GM18907 (cell line): Measurements from ENCODE around the gene SRGAP1.

Source experiments
- ATAC-seq: cut with Tn5 transposase; IDR thresholded peaks from one replicate; pipeline ENCODE4 v1.9.1; 2021; ENCODE audit warnings: mild to moderate bottlenecking, moderate library complexity; ENCODE audit not compliant: unreplicated experiment

SRGAP1 gene

GRCh38 chr12:63958876-63959580 lies 114.5 kb downstream of the SRGAP1 start:
- no peak for ATAC-seq

- ATAC-seq: no peak
Measured at GRCh38 chr12:63961048-63961447, 116.5 kb downstream of the SRGAP1 start.

- ATAC-seq: no peak
Measured at GRCh38 chr12:63961543-63961942, 117.0 kb downstream of the SRGAP1 start.

DNA sequence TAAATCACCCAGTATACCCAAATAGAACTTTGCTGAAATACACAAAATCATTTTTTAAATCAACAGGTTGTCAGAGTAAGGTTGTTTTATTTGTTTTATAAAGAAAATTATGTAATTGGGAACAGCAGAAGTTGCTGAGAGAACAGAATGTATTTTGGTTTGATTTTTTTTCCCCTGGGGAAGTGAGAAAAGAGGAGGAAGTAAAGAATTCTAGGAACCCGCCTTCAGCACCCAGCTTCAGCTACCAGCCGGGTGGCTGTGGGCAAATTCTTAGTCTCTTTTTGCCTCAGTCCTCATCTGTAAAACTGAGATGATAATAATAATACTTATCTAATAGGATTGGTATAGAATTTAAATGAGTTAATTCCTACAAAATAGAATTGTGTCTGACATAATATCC lies 119.4 kb downstream of the SRGAP1 start:
- no peak for ATAC-seq

GRCh38 chr12:63964301-63964700 lies 119.8 kb downstream of the SRGAP1 start:
- ATAC-seq: no peak

- ATAC-seq: no peak
Measured at GRCh38 chr12:63965936-63966605, 121.6 kb downstream of the SRGAP1 start.

DNA sequence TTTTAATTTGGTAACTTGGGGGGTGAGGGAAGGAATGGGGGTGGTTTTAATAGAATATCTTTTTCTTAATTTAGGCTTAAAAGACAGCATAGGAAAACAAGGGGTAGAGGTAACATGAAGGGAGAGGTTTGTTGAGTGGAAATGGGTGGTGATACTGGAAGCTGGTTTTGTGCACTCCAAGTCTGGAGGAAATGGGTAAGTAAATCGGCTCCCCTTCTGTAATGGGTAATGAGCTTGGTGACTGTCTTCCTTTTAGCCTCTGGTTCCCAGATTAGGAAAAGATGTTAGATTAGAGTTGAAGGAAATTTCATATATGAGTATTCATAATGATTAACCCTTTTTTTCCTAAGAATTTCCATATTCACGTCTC lies 122.1 kb downstream of the SRGAP1 start:
- ATAC-seq: no peak

DNA sequence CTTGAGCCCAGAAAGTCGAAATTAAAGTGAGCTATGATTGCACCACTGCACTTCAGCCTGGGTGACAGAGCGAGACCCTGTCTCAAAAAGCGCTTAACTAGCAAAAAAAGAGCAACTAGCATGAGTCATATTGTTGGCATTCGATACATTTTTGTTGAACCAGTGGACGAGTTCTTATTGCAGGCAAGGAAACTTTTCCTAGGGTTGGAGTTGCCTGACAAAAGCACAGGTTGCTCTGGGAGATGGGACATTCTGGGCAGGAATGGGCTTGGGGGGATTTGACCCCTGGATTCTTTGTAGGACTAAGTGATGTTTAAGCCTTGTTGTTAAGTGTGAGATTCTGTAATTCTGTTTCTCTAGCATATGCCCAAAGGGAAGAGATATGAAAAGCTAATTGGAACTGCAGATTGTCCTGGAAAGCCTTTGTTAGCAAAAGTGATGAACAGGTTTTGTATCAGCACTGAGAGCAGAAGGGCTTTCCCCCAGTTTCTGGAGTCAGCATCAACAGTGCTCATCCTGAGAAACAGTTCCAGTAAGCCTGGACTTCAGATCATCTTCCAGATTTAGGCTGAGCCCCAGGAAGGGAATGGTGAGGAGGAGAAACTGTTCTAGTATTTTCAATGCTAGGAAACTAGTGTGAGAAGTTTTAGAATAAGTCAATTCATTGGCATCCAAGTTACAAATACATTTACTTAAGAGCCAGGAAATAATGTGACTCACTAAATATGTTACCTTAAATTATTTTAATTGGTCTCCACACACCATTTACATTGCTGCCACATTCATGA lies 123.1 kb downstream of the SRGAP1 start:
- no peak for ATAC-seq

- no peak for ATAC-seq
Measured at GRCh38 chr12:63968673-63969072, 124.2 kb downstream of the SRGAP1 start.

DNA sequence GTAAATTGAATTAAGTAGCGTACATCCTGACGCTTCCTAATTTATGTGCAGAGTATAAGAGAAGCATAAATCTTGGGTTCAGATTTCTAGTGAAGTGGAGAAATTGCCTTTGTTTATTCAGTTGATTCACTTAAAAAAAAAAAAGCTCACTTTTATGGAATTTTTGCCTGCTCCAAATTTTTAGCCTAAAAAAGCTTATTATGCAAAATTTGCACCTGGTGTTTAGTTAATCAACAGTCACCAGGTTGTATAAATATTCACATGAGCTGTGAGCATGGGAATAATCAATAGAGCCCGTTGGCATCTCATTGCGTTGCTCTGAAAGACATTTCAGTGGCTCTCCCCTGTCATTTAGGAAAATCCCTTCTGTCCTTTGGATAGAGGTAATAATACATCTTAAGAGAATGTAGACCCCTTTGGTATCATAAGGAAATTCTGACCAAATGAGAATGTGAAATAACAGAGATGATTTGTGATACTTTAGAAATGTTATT lies 132.4 kb downstream of the SRGAP1 start:
- ATAC-seq: no peak

GRCh38 chr12:63977441-63977840 lies 132.9 kb downstream of the SRGAP1 start:
- ATAC-seq: no peak

DNA sequence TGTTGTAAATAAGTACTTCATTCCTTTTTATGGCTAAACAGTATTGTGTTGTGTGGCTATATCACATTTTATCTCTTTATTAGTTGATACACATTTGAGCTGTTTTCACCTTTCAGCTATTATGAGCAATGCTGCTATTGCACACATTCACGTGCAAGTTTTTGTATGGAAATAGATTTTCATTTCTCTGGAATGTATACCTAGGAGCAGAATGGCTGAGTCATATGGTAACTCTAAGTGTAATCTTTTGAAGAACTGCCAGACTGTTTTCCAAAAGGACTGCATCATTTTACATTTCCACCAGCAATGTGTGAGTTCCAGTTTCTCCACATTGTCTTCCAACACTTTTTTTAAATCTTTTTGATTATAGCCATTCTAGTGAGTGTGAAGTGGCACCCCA lies 134.0 kb downstream of the SRGAP1 start:
- no peak for ATAC-seq

- ATAC-seq: no peak
Measured at GRCh38 chr12:63980211-63980610, 135.7 kb downstream of the SRGAP1 start.

GRCh38 chr12:63981343-63981742 lies 136.8 kb downstream of the SRGAP1 start:
- ATAC-seq: no peak

DNA sequence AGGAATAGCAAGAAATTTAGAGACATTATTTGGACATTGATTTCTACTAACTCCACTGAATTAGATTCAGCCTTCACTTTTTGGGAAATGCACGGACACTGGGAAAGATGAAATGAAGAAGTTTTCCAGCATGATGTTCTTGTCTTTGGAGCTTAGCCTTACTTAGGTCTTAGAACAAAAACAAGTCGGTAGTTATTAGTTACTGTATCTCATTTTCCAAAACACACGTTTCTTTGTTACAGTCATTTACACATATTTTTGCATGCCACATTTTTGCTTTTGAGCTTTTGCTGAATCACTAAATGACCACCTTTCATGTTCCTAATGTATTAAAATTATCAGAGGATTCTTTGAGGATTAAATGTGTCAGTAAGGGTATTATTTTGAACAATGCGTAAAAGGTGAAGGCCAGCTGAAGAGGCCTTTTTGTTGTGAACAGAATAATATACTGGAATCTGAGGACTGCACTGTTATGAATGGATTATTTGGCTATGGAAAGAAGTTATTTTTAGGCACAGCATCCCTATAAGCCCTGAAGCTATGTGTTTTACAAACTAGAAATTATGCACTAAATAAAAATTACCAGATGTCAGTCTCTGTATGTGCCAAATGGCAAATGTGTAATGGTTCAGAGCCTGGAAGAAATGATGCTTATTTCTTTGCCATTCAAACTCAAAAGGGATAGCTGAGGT lies 138.2 kb downstream of the SRGAP1 start:
- ATAC-seq: no peak

DNA sequence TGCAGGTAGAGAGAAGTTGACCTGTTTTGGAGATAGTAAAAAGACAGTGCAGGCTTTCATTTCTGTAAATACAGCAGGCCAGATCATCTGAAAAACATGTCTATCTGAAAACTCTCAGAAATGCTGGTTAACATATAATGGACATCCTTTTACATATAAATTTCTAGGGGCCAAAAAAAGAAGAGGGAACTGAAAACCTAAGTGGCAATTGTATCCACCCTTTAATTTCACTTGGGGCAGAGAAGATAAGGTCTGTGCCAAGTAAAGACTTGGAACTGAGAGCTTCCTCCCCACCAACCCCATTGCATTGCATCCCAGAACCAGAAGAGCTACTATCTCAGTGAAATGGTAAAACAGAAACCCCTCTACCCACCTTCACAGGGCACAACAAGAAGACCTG lies 141.0 kb downstream of the SRGAP1 start:
- ATAC-seq: peak; percentile 52

- no peak for ATAC-seq
Measured at GRCh38 chr12:63985945-63986344, 141.4 kb downstream of the SRGAP1 start.

DNA sequence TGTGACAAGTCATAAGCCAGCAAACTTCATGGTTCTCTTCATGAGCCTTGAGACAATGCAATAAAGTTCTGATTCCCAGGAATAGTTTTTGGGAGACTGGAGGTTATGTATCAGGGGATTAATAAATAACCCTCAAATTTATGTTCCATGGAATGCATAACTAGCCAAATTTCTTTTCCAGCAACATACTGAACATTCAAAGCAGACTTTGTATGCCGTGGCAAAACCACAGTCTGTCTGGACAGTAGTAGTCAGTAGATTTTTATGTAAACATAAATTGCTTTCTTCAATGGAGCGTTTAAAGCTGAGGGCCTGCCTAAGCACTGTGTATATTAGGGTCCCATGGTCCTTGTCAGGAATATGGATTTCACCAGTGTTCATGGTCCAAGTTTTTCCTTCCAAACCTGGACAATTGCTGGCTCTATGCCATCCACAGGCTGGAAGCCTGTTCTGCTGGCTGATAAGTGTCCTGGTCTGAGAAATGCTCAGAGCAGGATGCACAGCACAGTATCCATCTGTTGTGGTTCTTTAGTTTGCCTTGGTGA lies 144.9 kb downstream of the SRGAP1 start:
- ATAC-seq: no peak

- ATAC-seq: no peak
Measured at GRCh38 chr12:63990828-63991547, 146.5 kb downstream of the SRGAP1 start.

DNA sequence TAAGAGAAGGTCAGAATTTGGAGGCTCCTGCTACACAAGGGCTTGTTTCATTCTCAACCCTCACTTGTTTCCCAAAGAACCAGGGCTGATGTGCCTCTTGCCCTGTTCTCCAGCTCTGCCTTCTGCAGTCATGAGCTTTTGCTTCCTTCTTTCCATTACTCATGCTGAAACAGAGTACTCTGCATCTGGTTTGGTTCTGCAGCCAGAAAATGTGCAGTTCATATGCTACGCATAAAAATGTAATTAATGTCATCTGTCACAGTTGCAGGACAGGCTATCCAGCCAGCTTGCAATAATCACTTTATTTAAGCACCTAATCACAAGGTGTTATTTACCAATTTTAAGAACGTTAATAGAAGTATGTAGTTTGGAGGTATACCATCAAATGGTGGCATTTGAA lies 150.2 kb downstream of the SRGAP1 start:
- no peak for ATAC-seq
